CD1c-positive myeloid dendritic cell (primary cell): ENCODE results near the gene CSNK2A2.

ENCODE experiments used
- DNase-seq: peaks from one replicate; pipeline ENCODE4 v3.0.0-alpha.2; 2016; ENCODE audit errors: extremely low spot score

CSNK2A2 gene

GRCh38 chr16:58110571-58111301 is 87.2 kb downstream of the CSNK2A2 start:
- DNase-seq: no peak

- no peak for DNase-seq
Observed at GRCh38 chr16:58109881-58110280, 88.0 kb downstream of the CSNK2A2 start.

- DNase-seq: no peak
Observed at GRCh38 chr16:58109330-58109729, 88.6 kb downstream of the CSNK2A2 start.
